GM06990 (cell line): Measurements from ENCODE around the gene MRFAP1L1.
"Not testable (repeated sequence)": the region's sequence is repeated elsewhere in the genome, so short reads cannot be mapped to it uniquely, and the experiment has no call there.

ENCODE experiments used
- DNase-seq: peaks from one replicate; pipeline ENCODE4 v3.0.0-alpha.2; 2011; ENCODE audit not compliant: insufficient read length; ENCODE audit errors: extremely low read depth
- H3K27me3 ChIP-seq: replicated peaks from 2 replicates; pipeline ENCODE4 v1.6.0; 2011; ENCODE audit warnings: low read length; ENCODE audit not compliant: control insufficient read depth, insufficient read depth
- H3K36me3 ChIP-seq: 2 replicates; pipeline ENCODE4 v1.5.1; 2011; ENCODE audit warnings: low read length; ENCODE audit not compliant: control insufficient read depth, insufficient read depth
- H3K4me3 ChIP-seq: replicated peaks from 2 replicates; pipeline ENCODE4 v1.5.1; 2011; ENCODE audit warnings: low read depth, mild to moderate bottlenecking, control low read depth, low read length
- TF ChIP-seq, protein P1 (sequence below): IDR thresholded peaks from 2 replicates; pipeline ENCODE4 v1.5.1; 2011; ENCODE audit warnings: low read length, control low read depth, mild to moderate bottlenecking, inconsistent platforms; ENCODE audit not compliant: insufficient read depth, poor library complexity, severe bottlenecking

Gene MRFAP1L1

DNA sequence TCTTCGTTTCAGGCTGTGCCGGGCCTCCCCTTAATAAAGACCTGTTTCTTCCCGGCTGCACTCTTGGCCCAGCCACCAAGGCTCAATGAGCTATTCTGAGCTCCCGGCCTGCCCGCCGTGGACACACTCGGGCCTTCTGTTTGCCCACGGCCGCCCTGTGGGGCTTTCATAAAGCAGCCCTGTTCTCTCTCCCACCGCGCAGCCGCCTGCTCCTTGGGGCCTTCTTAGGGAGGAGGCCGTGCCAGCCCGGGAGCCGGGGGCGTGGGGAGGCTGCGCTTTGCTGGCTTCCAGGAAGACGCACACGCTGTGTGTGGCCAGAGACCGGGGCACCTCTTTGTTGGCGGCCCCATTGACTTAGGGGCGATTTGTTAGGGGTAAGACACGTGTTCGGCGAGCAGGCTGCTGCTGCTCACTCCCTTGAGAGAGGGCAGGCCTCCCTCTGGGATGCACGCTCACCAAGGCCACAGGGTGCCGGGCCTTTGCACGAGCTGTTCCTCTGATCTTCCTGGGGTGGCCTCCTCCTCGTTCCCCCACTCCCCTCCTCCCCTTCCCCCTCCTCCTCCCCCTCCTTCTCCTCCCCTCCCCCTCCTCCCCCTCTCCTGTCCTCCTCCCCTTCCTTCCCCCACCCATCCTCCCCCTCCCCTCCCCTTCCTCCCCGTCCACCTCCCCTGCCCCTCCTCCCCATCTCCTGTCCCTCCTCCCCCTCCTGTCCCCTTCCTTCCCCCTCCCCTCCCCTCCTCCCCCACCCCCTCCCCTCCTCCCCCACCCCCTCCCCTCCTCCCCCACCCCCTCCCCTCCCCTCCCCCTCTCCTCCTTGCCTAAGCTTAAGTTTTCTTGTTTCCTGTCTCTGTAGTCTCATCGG is 17.6 kb upstream of the MRFAP1L1 start:
- H3K4me3 ChIP-seq, result no peak overlapping the region
- H3K36me3 ChIP-seq, result no peaks in the 10 kb centered on the region
- no peaks in the 10 kb centered on the region for H3K27me3 ChIP-seq
- TF ChIP-seq, protein P1, sequence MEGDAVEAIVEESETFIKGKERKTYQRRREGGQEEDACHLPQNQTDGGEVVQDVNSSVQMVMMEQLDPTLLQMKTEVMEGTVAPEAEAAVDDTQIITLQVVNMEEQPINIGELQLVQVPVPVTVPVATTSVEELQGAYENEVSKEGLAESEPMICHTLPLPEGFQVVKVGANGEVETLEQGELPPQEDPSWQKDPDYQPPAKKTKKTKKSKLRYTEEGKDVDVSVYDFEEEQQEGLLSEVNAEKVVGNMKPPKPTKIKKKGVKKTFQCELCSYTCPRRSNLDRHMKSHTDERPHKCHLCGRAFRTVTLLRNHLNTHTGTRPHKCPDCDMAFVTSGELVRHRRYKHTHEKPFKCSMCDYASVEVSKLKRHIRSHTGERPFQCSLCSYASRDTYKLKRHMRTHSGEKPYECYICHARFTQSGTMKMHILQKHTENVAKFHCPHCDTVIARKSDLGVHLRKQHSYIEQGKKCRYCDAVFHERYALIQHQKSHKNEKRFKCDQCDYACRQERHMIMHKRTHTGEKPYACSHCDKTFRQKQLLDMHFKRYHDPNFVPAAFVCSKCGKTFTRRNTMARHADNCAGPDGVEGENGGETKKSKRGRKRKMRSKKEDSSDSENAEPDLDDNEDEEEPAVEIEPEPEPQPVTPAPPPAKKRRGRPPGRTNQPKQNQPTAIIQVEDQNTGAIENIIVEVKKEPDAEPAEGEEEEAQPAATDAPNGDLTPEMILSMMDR, result no peak
- no peak for DNase-seq

DNA sequence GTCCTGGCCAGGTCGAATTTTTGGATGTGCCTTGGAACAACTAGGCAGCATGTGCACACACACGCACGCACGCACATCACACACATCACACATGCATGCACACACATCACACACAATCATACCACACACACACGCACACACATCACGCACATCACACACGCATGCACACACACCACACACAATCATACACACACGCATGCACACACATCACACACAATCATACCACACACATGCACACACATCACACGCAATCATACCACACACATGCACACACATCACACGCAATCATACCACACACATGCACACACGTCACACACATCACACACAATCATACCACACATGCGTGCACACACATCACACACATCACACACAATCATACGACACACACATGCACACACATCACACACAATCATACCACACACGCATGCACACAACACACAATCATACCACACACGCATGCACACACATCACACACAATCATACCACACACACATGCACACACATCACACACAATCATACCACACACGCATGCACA is 15.8 kb upstream of the MRFAP1L1 start:
- not testable (repeated sequence) for H3K27me3 ChIP-seq, H3K36me3 ChIP-seq, H3K4me3 ChIP-seq

DNA sequence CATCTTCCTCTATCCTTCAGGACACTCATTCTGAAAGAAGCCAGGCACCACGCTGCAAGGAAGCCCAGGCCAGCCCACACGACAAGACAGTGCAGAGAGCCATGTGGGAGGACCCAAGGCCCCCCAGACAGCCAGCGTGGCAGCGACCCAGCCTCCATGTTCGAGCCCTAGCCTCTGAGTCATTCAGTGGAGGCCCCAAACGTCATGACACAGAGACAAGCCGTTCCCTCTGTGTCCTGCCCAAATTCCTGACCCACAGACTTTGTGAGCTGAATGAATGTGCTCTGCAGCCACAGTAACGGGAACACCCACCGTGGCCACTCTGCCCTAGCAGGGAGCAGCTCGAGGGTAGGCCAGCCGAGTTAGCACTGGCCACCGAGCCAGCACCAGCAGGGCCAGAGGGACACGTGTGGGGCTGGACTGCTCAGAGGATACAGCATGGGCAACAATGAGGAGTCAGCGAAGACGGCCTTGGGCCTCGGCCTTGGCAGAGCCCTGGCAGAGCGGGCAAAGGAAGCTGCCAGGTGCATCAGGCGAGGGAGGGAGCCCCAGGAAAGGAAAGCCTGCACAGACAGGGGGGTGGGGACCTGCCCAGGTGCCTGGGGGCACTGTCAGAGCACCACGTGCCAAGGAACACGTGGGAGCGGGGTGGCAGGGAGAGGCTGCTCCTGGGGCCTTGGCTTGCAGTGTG is 14.9 kb upstream of the MRFAP1L1 start:
- Histone ChIP-seq H3K4me3 (no peak overlapping the region), H3K36me3 (no peaks in the 10 kb centered on the region), H3K27me3 (no peaks in the 10 kb centered on the region)
- TF ChIP-seq, protein P1, result no peak
- no peak for DNase-seq

More for the DNA sequence above, 15.8 kb upstream of the MRFAP1L1 start:
- DNase-seq, result not testable (repeated sequence)

DNA sequence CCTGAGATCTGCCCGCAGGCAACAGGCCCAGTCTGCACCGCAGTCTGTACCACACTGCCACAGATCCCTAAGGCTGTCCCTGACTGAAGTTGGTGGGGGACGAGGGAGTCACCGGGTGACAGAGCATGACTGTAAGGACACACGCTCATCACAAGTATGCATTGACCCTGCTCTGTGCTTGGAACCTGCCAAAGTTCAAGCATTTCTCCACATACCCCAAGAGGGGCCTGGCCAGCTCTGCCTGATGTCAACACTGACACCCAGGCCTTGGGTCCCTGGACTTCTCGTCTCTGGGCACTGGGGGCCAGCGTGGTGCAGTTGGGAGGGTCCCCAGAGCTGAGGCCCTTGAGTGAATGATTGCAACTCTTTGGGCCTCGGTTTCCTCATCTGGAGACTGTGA is 14.2 kb upstream of the MRFAP1L1 start:
- no peaks in the 10 kb centered on the region for H3K36me3 ChIP-seq
- TF ChIP-seq, protein P1, result no peak
- no peak for DNase-seq
- no peaks in the 10 kb centered on the region for H3K27me3 ChIP-seq
- no peak overlapping the region for H3K4me3 ChIP-seq

DNA sequence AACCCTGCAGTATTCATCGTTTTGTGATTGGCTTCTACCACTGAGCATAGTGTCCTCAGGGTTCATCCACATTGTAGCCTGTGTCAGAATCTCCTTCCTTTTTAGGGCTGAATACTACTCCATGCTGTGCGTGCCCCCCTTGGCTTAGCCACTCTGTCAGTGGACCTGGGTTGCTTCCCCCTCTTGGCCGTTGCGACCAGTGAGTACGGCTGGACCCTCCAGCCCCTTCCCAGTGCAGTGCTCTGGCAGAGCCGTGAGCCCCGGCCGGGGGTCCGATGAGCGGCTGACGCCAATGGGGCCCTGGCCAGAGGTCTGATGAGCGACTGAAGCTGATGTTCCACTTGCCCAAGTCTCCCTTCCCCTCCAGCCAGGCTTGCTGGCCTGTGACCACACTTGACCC is 13.2 kb upstream of the MRFAP1L1 start:
- Histone ChIP-seq H3K36me3 (no peaks in the 10 kb centered on the region), H3K4me3 (no peak overlapping the region), H3K27me3 (no peaks in the 10 kb centered on the region)
- TF ChIP-seq, protein P1, result no peak
- DNase-seq, result no peak

DNA sequence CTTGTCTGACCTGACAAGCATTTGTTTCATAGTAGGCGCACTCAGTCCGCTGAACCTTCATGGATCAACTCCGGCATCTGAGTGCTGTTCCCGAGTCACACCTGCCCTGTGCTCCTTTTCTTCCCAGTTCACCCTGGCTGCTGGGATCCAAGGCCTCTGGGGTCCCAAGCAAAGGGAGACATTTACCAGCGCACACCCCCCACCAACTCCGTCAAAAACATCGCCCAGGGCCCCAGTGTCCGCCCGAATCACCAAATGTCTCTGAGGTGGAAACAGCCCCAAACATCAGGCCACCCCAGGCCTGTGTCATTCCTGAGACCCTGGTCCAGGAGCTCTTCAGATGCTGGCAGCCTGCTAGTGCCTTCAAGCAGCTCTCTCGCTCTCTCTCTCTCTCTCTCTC is 11.5 kb upstream of the MRFAP1L1 start:
- TF ChIP-seq, protein P1, result no peak
- no peak overlapping the region for H3K4me3 ChIP-seq
- no peak for DNase-seq
- no peaks in the 10 kb centered on the region for H3K27me3 ChIP-seq
- no peaks in the 10 kb centered on the region for H3K36me3 ChIP-seq
